IMR-90 (cell line): Measurements from ENCODE around the gene CRYBB2. TPM values are rescaled to one million over a fixed set of nuclear protein-coding genes. Genes with fewer than 3 reads are reported as not detected.

Experiments used
- ATAC-seq: fragments of 200-7000 bp; cut with Tn5 transposase; 2 replicates; pipeline ENCODE4 v1.9.1; 2020; ENCODE audit warnings: low read depth, mild to moderate bottlenecking, moderate library complexity
- BruUV-seq: library from RNA; stranded (reverse); fragments of 400-500 nt; replicated peaks from 2 replicates; lab custom pipeline; 2021; lab: Mats Ljungman, UMichigan
- CTCF ChIA-PET: fragments of 300-600 bp; formaldehyde crosslinking; extraction: SDS; loops from one replicate; lab custom pipeline; 2021; ENCODE audit warnings: antibody characterized with exemption; lab: Yijun Ruan, JAX
- POLR2A ChIA-PET: fragments of 300-600 bp; sonication (Branson Sonifier 250); formaldehyde crosslinking; loops from one replicate; lab custom pipeline; 2022; ENCODE audit warnings: antibody characterized with exemption; ENCODE audit not compliant: unreplicated experiment; lab: Charles Lee
- DNase-seq: peaks from one replicate; pipeline ENCODE4 v3.0.0; 2013
- H2AFZ ChIP-seq: replicated peaks from 2 replicates; pipeline ENCODE3; 2013; ENCODE audit warnings: low read length, mild to moderate bottlenecking; ENCODE audit not compliant: poor library complexity
- H2AK5ac ChIP-seq: 2 replicates; pipeline ENCODE4 v1.6.1; 2013; ENCODE audit warnings: low read depth, low read length, inconsistent platforms
- H2AK9ac ChIP-seq: replicated peaks from 2 replicates; pipeline ENCODE3; 2013; ENCODE audit warnings: mild to moderate bottlenecking, low read depth, low read length, moderate library complexity; ENCODE audit not compliant: poor library complexity
- H2BK120ac ChIP-seq: 2 replicates; pipeline ENCODE4 v1.6.1; 2013; ENCODE audit warnings: low read depth, low read length, inconsistent platforms
- H2BK15ac ChIP-seq: 3 replicates; pipeline ENCODE4 v1.6.1; 2013; ENCODE audit warnings: low read depth, low read length, inconsistent platforms
- H2BK20ac ChIP-seq: 2 replicates; pipeline ENCODE4 v1.6.1; 2013; ENCODE audit warnings: low read depth, mild to moderate bottlenecking, inconsistent platforms, low read length, moderate library complexity
- H2BK5ac ChIP-seq: 2 replicates; pipeline ENCODE4 v1.6.1; 2013; ENCODE audit warnings: mild to moderate bottlenecking, low read depth, low read length, inconsistent platforms; ENCODE audit not compliant: poor library complexity, severe bottlenecking
- H3K14ac ChIP-seq: replicated peaks from 2 replicates; pipeline ENCODE4 v1.6.1; 2013; ENCODE audit warnings: low read depth, low read length, inconsistent platforms
- H3K18ac ChIP-seq: 2 replicates; pipeline ENCODE4 v1.6.1; 2013; ENCODE audit warnings: low read depth, low read length, control low read depth
- H3K23ac ChIP-seq: 2 replicates; pipeline ENCODE4 v1.6.1; 2013; ENCODE audit warnings: low read depth, low read length, inconsistent platforms
- H3K27ac ChIP-seq: 2 replicates; pipeline ENCODE4 v1.5.1; 2013; ENCODE audit warnings: mild to moderate bottlenecking, control low read depth, low read length; ENCODE audit not compliant: insufficient read depth
- H3K27me3 ChIP-seq: 2 replicates; pipeline ENCODE4 v1.6.1; 2013; ENCODE audit warnings: low read length; ENCODE audit not compliant: control insufficient read depth, insufficient read depth
- H3K36me3 ChIP-seq: 2 replicates; pipeline ENCODE4 v1.6.1; 2013; ENCODE audit warnings: low read length, mixed read lengths; ENCODE audit not compliant: control insufficient read depth, insufficient read depth
- H3K4ac ChIP-seq: 2 replicates; pipeline ENCODE4 v1.6.1; 2013; ENCODE audit warnings: low read depth, low read length, inconsistent platforms
- H3K4me1 ChIP-seq: 2 replicates; pipeline ENCODE4 v1.6.1; 2013; ENCODE audit warnings: low read length, mixed read lengths; ENCODE audit not compliant: control insufficient read depth, insufficient read depth
- H3K4me2 ChIP-seq: 2 replicates; pipeline ENCODE4 v1.6.1; 2013; ENCODE audit warnings: low read depth, mild to moderate bottlenecking, control low read depth, low read length, moderate library complexity
- H3K4me3 ChIP-seq: 2 replicates; pipeline ENCODE4 v1.5.1; 2013; ENCODE audit warnings: low read depth, mild to moderate bottlenecking, control low read depth, low read length, moderate library complexity; ENCODE audit not compliant: insufficient read depth
- H3K56ac ChIP-seq: 2 replicates; pipeline ENCODE4 v1.6.1; 2013; ENCODE audit warnings: low read length, inconsistent platforms; ENCODE audit not compliant: insufficient read depth; ENCODE audit errors: extremely low read depth
- H3K79me1 ChIP-seq, 2 experiments: 2 replicates each; pipeline ENCODE4 v1.6.1; 2013; ENCODE audit warnings: low read length in 2 of 2, inconsistent platforms in 1 of 2, low read depth in 1 of 2
- H3K9ac ChIP-seq: 2 replicates; pipeline ENCODE4 v1.6.1; 2013; ENCODE audit warnings: low read depth, low read length, control low read depth
- H3K9me1 ChIP-seq: 2 replicates; pipeline ENCODE4 v1.6.1; 2013; ENCODE audit warnings: low read length, inconsistent platforms; ENCODE audit not compliant: insufficient read depth
- H3K9me3 ChIP-seq: 2 replicates; pipeline ENCODE4 v1.6.1; 2013; ENCODE audit warnings: low read length; ENCODE audit not compliant: control insufficient read depth, insufficient read depth
- H4K20me1 ChIP-seq: 2 replicates; pipeline ENCODE4 v1.6.1; 2013; ENCODE audit warnings: low read length, inconsistent platforms; ENCODE audit not compliant: insufficient read depth
- H4K5ac ChIP-seq: 2 replicates; pipeline ENCODE4 v1.6.1; 2013; ENCODE audit warnings: mild to moderate bottlenecking, low read depth, low read length, control low read depth
- H4K8ac ChIP-seq, 2 experiments: 2 replicates each; pipeline ENCODE4 v1.6.1; 2013; ENCODE audit warnings: low read depth in 2 of 2, low read length in 2 of 2, control low read depth in 1 of 2, inconsistent platforms in 1 of 2
- H4K91ac ChIP-seq: 2 replicates; pipeline ENCODE4 v1.6.1; 2013; ENCODE audit warnings: low read depth, low read length, inconsistent platforms; ENCODE audit not compliant: insufficient read depth
- MAFK ChIP-seq: IDR thresholded peaks from 2 replicates; pipeline ENCODE4 v1.6.1; 2012; ENCODE audit warnings: low read depth, low read length, improper control_type of control experiment
- MXI1 ChIP-seq: IDR thresholded peaks from 2 replicates; pipeline ENCODE4 v1.6.1; 2012; ENCODE audit warnings: low read depth, mild to moderate bottlenecking, low read length, moderate library complexity, borderline replicate concordance
- RAD21 ChIP-seq: IDR thresholded peaks from 2 replicates; pipeline ENCODE4 v1.6.1; 2012; ENCODE audit warnings: low read length, improper control_type of control experiment
- RFX5 ChIP-seq: IDR thresholded peaks from 2 replicates; pipeline ENCODE4 v1.8.0; 2012; ENCODE audit warnings: low read depth, mild to moderate bottlenecking, low read length, moderate library complexity
- SMC3 ChIP-seq: fragments of 150-350 bp; IDR thresholded peaks from 2 replicates; pipeline ENCODE4 v1.6.1; 2016; ENCODE audit warnings: low read depth, mild to moderate bottlenecking, antibody characterized with exemption, low read length, moderate library complexity
- WGBS, 2 experiments: methylation state at CpG; one replicate each; pipeline versions ENCODE4 v1.1.5 to v1.1.7; 2013; ENCODE audit warnings: missing lambda C conversion rate in 2 of 2; ENCODE audit not compliant: insufficient read length in 1 of 2; ENCODE audit errors: extremely low coverage in 2 of 2; 5-methylcytosine and 5-hydroxymethylcytosine counted together
- dilution Hi-C: fragments of 300-500 bp; cut with HindIII; formaldehyde crosslinking; loops from one replicate; pipeline ENCODE4 v1.14.3; 2018; ENCODE audit warnings: low sequenced_read_pairs; ENCODE audit not compliant: unreplicated experiment
- in situ Hi-C: fragments of 300-500 bp; cut with MboI; formaldehyde crosslinking; loops from 3 replicates; pipeline ENCODE4 v1.14.3; 2019; ENCODE audit warnings: low sequenced_read_pairs, inconsistent platforms, mixed read lengths
- intact Hi-C: fragments of 100-400 bp; cut with micrococcal nuclease; formaldehyde crosslinking; loops from 2 replicates; pipeline ENCODE4 v1.10.0; 2022
- polyA plus RNA-seq, 3 experiments: library from polyadenylated mRNA; depleted of rRNA; stranded (reverse); fragments of >200 nt; gene quantifications; 2 replicates each; pipeline ENCODE4 v1.2.3, GENCODE V29; 2012; ENCODE audit warnings: low replicate concordance in 1 of 3
- total RNA-seq: library from RNA; depleted of rRNA; stranded (reverse); fragments of >200 nt; gene quantifications from 2 replicates; pipeline ENCODE4 v1.2.3, GENCODE V29; 2012
- TF ChIP-seq, protein P1 (sequence below): fragments of 150-350 bp; IDR thresholded peaks from 2 replicates; pipeline ENCODE4 v1.6.1; 2017; ENCODE audit warnings: mild to moderate bottlenecking, antibody characterized with exemption, low read length, low read depth
- TF ChIP-seq, protein P2 (sequence below): fragments of 150-350 bp; IDR thresholded peaks from 2 replicates; pipeline ENCODE4 v1.6.1; 2016; ENCODE audit warnings: low read depth, mild to moderate bottlenecking, low read length, moderate library complexity, borderline replicate concordance

The CRYBB2 gene
- total and polyA plus RNA-seq, 2 of the 4 experiments (the other 2 are of a cell fraction): not detected

DNA sequence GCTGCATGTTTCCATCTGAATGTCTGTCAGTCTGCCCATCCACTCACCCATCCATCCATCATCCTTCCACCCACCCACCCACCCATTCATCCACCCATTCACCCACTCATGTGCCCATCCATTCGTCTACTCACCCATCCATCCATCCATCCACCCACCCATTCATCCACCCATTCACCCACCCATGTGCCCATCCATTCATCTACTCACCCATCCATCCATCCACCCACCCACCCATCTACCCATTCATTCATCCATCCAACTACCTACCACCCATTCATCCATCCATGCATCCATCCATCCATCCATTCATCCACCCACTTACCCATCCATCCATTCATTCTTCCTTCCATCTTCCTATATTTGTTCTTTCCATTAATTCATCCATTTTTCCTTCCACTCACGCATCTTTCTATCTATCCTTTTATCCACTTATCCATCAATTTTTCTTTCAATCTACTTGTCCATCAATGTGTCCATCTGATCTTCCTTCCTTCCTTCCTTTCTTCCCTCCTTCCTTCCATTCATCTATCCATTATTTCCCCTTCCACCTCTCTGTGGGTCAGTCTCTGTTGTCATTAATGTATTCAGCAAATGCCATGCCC, 11.8 kb upstream of the CRYBB2 start:
- ATAC-seq (no peak), DNase-seq (no peak)
- H2BK5ac ChIP-seq: no peak overlapping the region
- TF ChIP-seq RFX5 (no peak), MXI1 (no peak), SMC3 (no peak), RAD21 (no peak), MAFK (no peak)
- TF ChIP-seq, protein P1, sequence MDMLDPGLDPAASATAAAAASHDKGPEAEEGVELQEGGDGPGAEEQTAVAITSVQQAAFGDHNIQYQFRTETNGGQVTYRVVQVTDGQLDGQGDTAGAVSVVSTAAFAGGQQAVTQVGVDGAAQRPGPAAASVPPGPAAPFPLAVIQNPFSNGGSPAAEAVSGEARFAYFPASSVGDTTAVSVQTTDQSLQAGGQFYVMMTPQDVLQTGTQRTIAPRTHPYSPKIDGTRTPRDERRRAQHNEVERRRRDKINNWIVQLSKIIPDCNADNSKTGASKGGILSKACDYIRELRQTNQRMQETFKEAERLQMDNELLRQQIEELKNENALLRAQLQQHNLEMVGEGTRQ: no peak
- TF ChIP-seq, protein P2, sequence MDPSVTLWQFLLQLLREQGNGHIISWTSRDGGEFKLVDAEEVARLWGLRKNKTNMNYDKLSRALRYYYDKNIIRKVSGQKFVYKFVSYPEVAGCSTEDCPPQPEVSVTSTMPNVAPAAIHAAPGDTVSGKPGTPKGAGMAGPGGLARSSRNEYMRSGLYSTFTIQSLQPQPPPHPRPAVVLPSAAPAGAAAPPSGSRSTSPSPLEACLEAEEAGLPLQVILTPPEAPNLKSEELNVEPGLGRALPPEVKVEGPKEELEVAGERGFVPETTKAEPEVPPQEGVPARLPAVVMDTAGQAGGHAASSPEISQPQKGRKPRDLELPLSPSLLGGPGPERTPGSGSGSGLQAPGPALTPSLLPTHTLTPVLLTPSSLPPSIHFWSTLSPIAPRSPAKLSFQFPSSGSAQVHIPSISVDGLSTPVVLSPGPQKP: no peak
- H3K23ac ChIP-seq: no peak overlapping the region
- intact Hi-C loops (no loop called here), in situ Hi-C loops (no loop called here), dilution Hi-C loops (no loop called here)
- H3K4ac ChIP-seq: no peak overlapping the region
- no peaks in the 10 kb centered on the region for H3K4me1 ChIP-seq
- H3K56ac ChIP-seq: no peak overlapping the region
- no peak overlapping the region for H4K91ac ChIP-seq
- H3K79me1 ChIP-seq: no peaks in the 10 kb centered on the region
- POLR2A ChIA-PET: no interaction called here
- H3K27me3 ChIP-seq: no peaks in the 10 kb centered on the region
- H3K14ac ChIP-seq: no peak overlapping the region
- H3K27ac ChIP-seq: no peak overlapping the region
- H2AFZ ChIP-seq: no peak overlapping the region
- H2AK5ac ChIP-seq: no peak overlapping the region
- H2BK120ac ChIP-seq: no peak overlapping the region
- BruUV-seq: no TSS peak
- H4K5ac ChIP-seq: no peak overlapping the region
- no peak overlapping the region for H3K9ac ChIP-seq
- no peak overlapping the region for H2AK9ac ChIP-seq
- H3K4me3 ChIP-seq: no peak overlapping the region
- no peaks in the 10 kb centered on the region for H3K36me3 ChIP-seq
- H4K20me1 ChIP-seq: no peaks in the 10 kb centered on the region
- no peaks in the 10 kb centered on the region for H3K9me3 ChIP-seq
- no peak overlapping the region for H2BK15ac ChIP-seq
- H3K4me2 ChIP-seq: no peak overlapping the region
- WGBS, 2 experiments: 43 to 100% methylated on average over 1 of the region's 2 CpGs
- CTCF ChIA-PET: no interaction called here
- no peaks in the 10 kb centered on the region for H3K9me1 ChIP-seq
- H3K18ac ChIP-seq: no peak overlapping the region
- no peak overlapping the region for H2BK20ac ChIP-seq
- no peak overlapping the region for H4K8ac ChIP-seq
